H1 (cell line): ENCODE measurements around the gene NAXE. TPM values are rescaled to one million over a fixed set of nuclear protein-coding genes. Genes with fewer than 3 reads are reported as not detected.
A peak's percentile ranks its signal among the peaks of the same experiment; 100 is the strongest.

Experiments used
- CTCF ChIA-PET: fragments of 300-600 bp; sonication (Branson Sonifier 250); formaldehyde crosslinking; loops from one replicate; lab custom pipeline; 2021; ENCODE audit not compliant: partially characterized antibody; lab: Charles Lee
- POLR2A ChIA-PET: fragments of 300-600 bp; sonication (Branson Sonifier 250); formaldehyde crosslinking; loops from one replicate; lab custom pipeline; 2021; ENCODE audit warnings: inconsistent platforms; ENCODE audit not compliant: partially characterized antibody; lab: Charles Lee
- DNase-seq, 2 experiments: peaks; one replicate each; pipeline versions ENCODE4 v3.0.0 to v3.0.0-alpha.2; 2010 to 2022; ENCODE audit warnings: low spot score in 2 of 2, low read depth in 1 of 2, mixed read lengths in 1 of 2
- FAIRE-seq: peaks from 2 replicates; lab custom pipeline; 2011; peaks lifted over from hg19 to GRCh38; lab: Jason Lieb, UNC
- H2AFZ ChIP-seq: 2 replicates; pipeline ENCODE4 v1.8.1; 2012; ENCODE audit warnings: low read length, inconsistent platforms
- H2AK5ac ChIP-seq: 2 replicates; pipeline ENCODE4 v1.6.1; 2013; ENCODE audit warnings: low read depth, low read length
- H2BK120ac ChIP-seq: replicated peaks from 2 replicates; pipeline ENCODE3; 2013; ENCODE audit warnings: low read depth, low read length, inconsistent platforms
- H2BK12ac ChIP-seq: 2 replicates; pipeline ENCODE4 v1.6.1; 2013; ENCODE audit warnings: low read depth, low read length
- H2BK15ac ChIP-seq: 2 replicates; pipeline ENCODE4 v1.6.1; 2013; ENCODE audit warnings: low read length
- H2BK20ac ChIP-seq: 2 replicates; pipeline ENCODE4 v1.6.1; 2013; ENCODE audit warnings: low read length
- H2BK5ac ChIP-seq: 2 replicates; pipeline ENCODE4 v1.6.1; 2013; ENCODE audit warnings: low read depth, low read length
- H3K14ac ChIP-seq: 2 replicates; pipeline ENCODE4 v1.6.1; 2013; ENCODE audit warnings: inconsistent platforms; ENCODE audit not compliant: insufficient read length
- H3K18ac ChIP-seq: 2 replicates; pipeline ENCODE4 v1.6.1; 2013; ENCODE audit warnings: low read length; ENCODE audit errors: extremely low read depth
- H3K23ac ChIP-seq: 2 replicates; pipeline ENCODE4 v1.6.1; 2013; ENCODE audit warnings: inconsistent platforms; ENCODE audit not compliant: insufficient read length
- H3K23me2 ChIP-seq: 2 replicates; pipeline ENCODE4 v1.6.1; 2013; ENCODE audit warnings: low read depth, low read length
- H3K27ac ChIP-seq: 2 replicates; pipeline ENCODE4 v1.6.1; 2011; ENCODE audit warnings: low read depth, low read length, inconsistent platforms
- H3K27me3 ChIP-seq, 4 experiments: replicated peaks in 1 of 4; 1 replicate in 1 of 4; 2 replicates in 3 of 4; pipeline versions ENCODE4 v1.6.1 to v1.8.1; 2011 to 2013; ENCODE audit warnings: low read length in 3 of 4, mild to moderate bottlenecking in 3 of 4, inconsistent platforms in 2 of 4, mixed read lengths in 2 of 4, moderate library complexity in 1 of 4; ENCODE audit not compliant: control insufficient read depth in 3 of 4, insufficient read depth in 3 of 4; ENCODE audit errors: extremely low read depth in 1 of 4
- H3K36me3 ChIP-seq, 4 experiments: 2 replicates each; pipeline versions ENCODE4 v1.6.1 to v1.8.1; 2011 to 2013; ENCODE audit warnings: mild to moderate bottlenecking in 4 of 4, low read length in 3 of 4, moderate library complexity in 2 of 4, control low read depth in 1 of 4, inconsistent platforms in 1 of 4; ENCODE audit not compliant: insufficient read depth in 4 of 4, control insufficient read depth in 2 of 4
- H3K4ac ChIP-seq: replicated peaks from 2 replicates; pipeline ENCODE3; 2013; ENCODE audit warnings: low read length, low read depth, mixed read lengths, inconsistent platforms; ENCODE audit not compliant: insufficient read length
- H3K4me1 ChIP-seq, 4 experiments: replicated peaks in 1 of 4; 1 replicate in 1 of 4; 2 replicates in 3 of 4; pipeline versions ENCODE4 v1.6.1 to v1.8.1; 2011 to 2013; ENCODE audit warnings: low read length in 3 of 4, inconsistent platforms in 2 of 4, mixed read lengths in 1 of 4; ENCODE audit not compliant: insufficient read depth in 4 of 4, control insufficient read depth in 3 of 4
- H3K4me2 ChIP-seq, 2 experiments: 2 replicates each; pipeline versions ENCODE4 v1.6.1 to v1.8.1; 2011 to 2013; ENCODE audit warnings: low read depth in 2 of 2, low read length in 2 of 2, control low read depth in 1 of 2, inconsistent platforms in 1 of 2, mild to moderate bottlenecking in 1 of 2; ENCODE audit not compliant: insufficient read depth in 1 of 2
- H3K4me3 ChIP-seq, 4 experiments: fragments of 200-600, 300-600 bp in 1 of 4; sonication (generic), shearing (Covaris generic), sonication (Bioruptor Twin) in 1 of 4; 2 replicates each; pipeline versions ENCODE4 v1.5.1 to v1.8.1; 2011 to 2016; ENCODE audit warnings: low read length in 4 of 4, low read depth in 3 of 4, control low read depth in 2 of 4, inconsistent platforms in 2 of 4, mild to moderate bottlenecking in 2 of 4, mixed read lengths in 1 of 4, moderate library complexity in 1 of 4; ENCODE audit not compliant: insufficient read depth in 2 of 4; ENCODE audit errors: extremely low read depth in 1 of 4
- H3K56ac ChIP-seq: replicated peaks from 2 replicates; pipeline ENCODE3; 2013; ENCODE audit warnings: low read depth, mild to moderate bottlenecking, mixed read lengths, low read length, inconsistent platforms; ENCODE audit not compliant: insufficient read length
- H3K79me1 ChIP-seq: 2 replicates; pipeline ENCODE4 v1.6.1; 2013; ENCODE audit warnings: low read depth, low read length, control low read depth
- H3K79me2 ChIP-seq, 2 experiments: 2 replicates each; pipeline versions ENCODE4 v1.6.1 to v1.8.1; 2012 to 2013; ENCODE audit warnings: low read length in 2 of 2, mild to moderate bottlenecking in 2 of 2, inconsistent platforms in 1 of 2; ENCODE audit not compliant: insufficient read depth in 2 of 2, control insufficient read depth in 1 of 2
- H3K9ac ChIP-seq, 4 experiments: replicated peaks in 1 of 4; 1 replicate in 1 of 4; 2 replicates in 3 of 4; pipeline versions ENCODE4 v1.6.1 to v1.8.1; 2011 to 2013; ENCODE audit warnings: low read depth in 3 of 4, low read length in 3 of 4, control low read depth in 2 of 4, mild to moderate bottlenecking in 2 of 4, moderate library complexity in 2 of 4, inconsistent platforms in 1 of 4; ENCODE audit errors: extremely low read depth in 1 of 4
- H3K9me3 ChIP-seq, 2 experiments: 2 replicates each; pipeline versions ENCODE4 v1.6.1 to v1.8.1; 2012 to 2013; ENCODE audit warnings: mild to moderate bottlenecking in 2 of 2, moderate library complexity in 2 of 2, control low read depth in 1 of 2, inconsistent platforms in 1 of 2, low read depth in 1 of 2, low read length in 1 of 2, mixed read lengths in 1 of 2; ENCODE audit not compliant: insufficient read depth in 2 of 2
- H4K20me1 ChIP-seq, 2 experiments: replicated peaks in 1 of 2; 2 replicates each; pipeline versions ENCODE3 to v1.8.1; 2011 to 2013; ENCODE audit warnings: inconsistent platforms in 2 of 2, low read length in 2 of 2, mild to moderate bottlenecking in 1 of 2; ENCODE audit not compliant: insufficient read depth in 2 of 2, control insufficient read depth in 1 of 2
- H4K5ac ChIP-seq: 2 replicates; pipeline ENCODE4 v1.6.1; 2013; ENCODE audit warnings: low read length, low read depth, mixed read lengths, inconsistent platforms; ENCODE audit not compliant: insufficient read length
- H4K8ac ChIP-seq: 2 replicates; pipeline ENCODE4 v1.8.0; 2013; ENCODE audit warnings: mild to moderate bottlenecking, moderate library complexity, low read length, inconsistent platforms; ENCODE audit not compliant: insufficient read depth; ENCODE audit errors: extremely low read depth
- H4K91ac ChIP-seq: replicated peaks from 2 replicates; pipeline ENCODE3; 2013; ENCODE audit warnings: low read length, mixed read lengths, inconsistent platforms; ENCODE audit not compliant: insufficient read length
- BCL11A ChIP-seq, 2 experiments: IDR thresholded peaks; one replicate each; pipeline ENCODE4 v1.6.1; 2011; ENCODE audit warnings: low read depth in 2 of 2, low read length in 2 of 2, mild to moderate bottlenecking in 2 of 2
- CTBP2 ChIP-seq: IDR thresholded peaks from 2 replicates; pipeline ENCODE4 v1.7.0; 2011; ENCODE audit warnings: borderline replicate concordance, mild to moderate bottlenecking, moderate library complexity, mixed read lengths, low read length; ENCODE audit not compliant: insufficient read depth, insufficient read length
- HDAC6 ChIP-seq: IDR thresholded peaks from one replicate; pipeline ENCODE4 v1.7.1; 2012; ENCODE audit warnings: low read depth, mild to moderate bottlenecking, inconsistent platforms, low read length, moderate library complexity
- KDM5A ChIP-seq: fragments of 200-600 bp; IDR thresholded peaks from 2 replicates; pipeline ENCODE4 v1.7.1; 2012; ENCODE audit warnings: mild to moderate bottlenecking, low read length, inconsistent platforms, mixed read lengths
- RAD21 ChIP-seq, 2 experiments: IDR thresholded peaks in 1 of 2; conservative IDR thresholded peaks in 1 of 2; 2 replicates each; pipeline ENCODE4 v1.6.1; 2011; ENCODE audit warnings: low read depth in 2 of 2, low read length in 2 of 2, improper control_type of control experiment in 1 of 2, inconsistent platforms in 1 of 2, mild to moderate bottlenecking in 1 of 2, moderate library complexity in 1 of 2
- RNF2 ChIP-seq: fragments of 200-900, 300-1000 bp; sonication (generic); IDR thresholded peaks from 2 replicates; pipeline ENCODE4 v1.7.1; 2016; ENCODE audit warnings: borderline replicate concordance, low read depth, mild to moderate bottlenecking, antibody characterized with exemption, low read length; ENCODE audit not compliant: poor library complexity, severe bottlenecking; ENCODE audit errors: missing control alignments
- SP2 ChIP-seq: IDR thresholded peaks from 2 replicates; pipeline ENCODE4 v1.6.1; 2012; ENCODE audit warnings: mild to moderate bottlenecking, low read length, inconsistent platforms
- WGBS, 2 experiments: shearing (Covaris generic) in 1 of 2; methylation state at CpG; one replicate each; pipeline versions ENCODE4 v1.1.6 to v1.1.7; 2013 to 2015; ENCODE audit warnings: low lambda C conversion rate in 2 of 2, mixed read lengths in 2 of 2, inconsistent platforms in 1 of 2, low coverage in 1 of 2, missing lambda C conversion rate in 1 of 2; ENCODE audit not compliant: insufficient replicate concordance in 2 of 2, insufficient coverage in 1 of 2, insufficient read length in 1 of 2; ENCODE audit errors: extremely low coverage in 1 of 2, missing lambda C conversion rate in 1 of 2; 5-methylcytosine and 5-hydroxymethylcytosine counted together
- polyA plus RNA-seq, 7 experiments: library from polyadenylated mRNA; depleted of rRNA in 3 of 7; stranded (reverse) in 5 of 7; unstranded in 2 of 7; fragments of >200 nt in 5 of 7; fragments of 200-250 nt in 2 of 7; gene quantifications; 1 replicate in 5 of 7; 2 replicates in 1 of 7; 4 replicates in 1 of 7; pipeline versions ENCODE4 v1.2.1 to v1.2.3, GENCODE V29; 2011 to 2013; ENCODE audit warnings: missing spikeins in 2 of 7, mixed read lengths in 2 of 7
- total RNA-seq: library from RNA; stranded (reverse); fragmentation: NEBNext Ultra II Directional; extraction: Animal tissue kit (Norgen Biotek cat#: 25700); gene quantifications from 2 replicates; pipeline ENCODE4 v1.2.1, GENCODE V29; 2021
- TF ChIP-seq, protein P1 (sequence below): IDR thresholded peaks from 2 replicates; pipeline ENCODE4 v1.6.1; 2012; ENCODE audit warnings: low read length, inconsistent platforms

NAXE gene
- total and polyA plus RNA-seq, 2 of the 8 experiments (the other 6 are each of a cell fraction or from before 2014, with no cell fraction given): 73.1 to 74.3 TPM

- H3K23me2 ChIP-seq: peaks cover 20% of the 10 kb centered on the region; the same call in 1 of the 2 replicates
- no peak overlapping the region for H2AFZ ChIP-seq
- peak overlapping the region; percentile 81 to 99 for H3K4me2 ChIP-seq
- FAIRE-seq (no peak), DNase-seq (peak in 1 of 2 experiments; percentile 84)
- H2BK15ac ChIP-seq: no peak overlapping the region; the same call in 1 of the 2 replicates
- H2BK12ac ChIP-seq: no peak overlapping the region
- no peak overlapping the region for H3K4ac ChIP-seq
- H3K4me3 ChIP-seq: peak overlapping the region; percentile 44 to 71 (median 46)
- no peak overlapping the region for H2BK120ac ChIP-seq
- no peak overlapping the region for H2BK5ac ChIP-seq
- no peaks in the 10 kb centered on the region for H3K79me2 ChIP-seq
- 2% methylated on average over 31 of the region's 45 CpGs; no CpG with 5 or more reads in 1 of the 2 experiments for WGBS, 2 experiments
- H3K14ac ChIP-seq: no peak overlapping the region
- no peak overlapping the region for H4K91ac ChIP-seq
- no peak overlapping the region for H3K23ac ChIP-seq
- H4K5ac ChIP-seq: no peak overlapping the region
- POLR2A ChIA-PET: interaction anchor here (1.3 to 5.8 kb wide), 3 partner anchors 35 to 80 kb away, joined by 3 to 46 read pairs (median 19); partner anchors contain the start of gene NES
- no peak overlapping the region for H3K27ac ChIP-seq
- CTCF ChIA-PET: interaction anchor here (0.5 to 43.0 kb wide), 16 partner anchors 9 to 201 kb away, joined by 3 to 868 read pairs (median 11); partner anchors contain the start of genes BCAN, CRABP2 and NES
- no peak overlapping the region for H2AK5ac ChIP-seq
- H3K27me3 ChIP-seq: peaks cover 31 to 50% (median 38%) of the 10 kb centered on the region in 4 experiments
- H3K4me1 ChIP-seq: peaks cover 0 to 9% (median 2%) of the 10 kb centered on the region in 4 experiments; a peak in 5 of 7 replicates
- H2BK20ac ChIP-seq: no peak overlapping the region
- no peaks in the 10 kb centered on the region for H3K79me1 ChIP-seq
- H3K36me3 ChIP-seq: no peaks in the 10 kb centered on the region; a peak in 1 of 8 replicates
- peaks cover 0 to 1% of the 10 kb centered on the region in 2 experiments for H4K20me1 ChIP-seq
- H3K56ac ChIP-seq: no peak overlapping the region
- H3K9ac ChIP-seq: peak overlapping the region in 1 of 4 experiments; percentile 43; a peak in 1 of 7 replicates
- no peaks in the 10 kb centered on the region for H3K9me3 ChIP-seq
- peak overlapping the region; percentile 77; the same call in 1 of the 2 replicates for H4K8ac ChIP-seq
- peak overlapping the region; percentile 78 for H3K18ac ChIP-seq
- TF ChIP-seq CTBP2 (no peak), RNF2 (peak; percentile 51), KDM5A (no peak), SP2 (no peak), HDAC6 (no peak), BCL11A (IDR thresholded peaks at IDR 0.05; ENCODE audit: low read depth in 2 of 2, low read length in 2 of 2) (no peak), RAD21 (IDR thresholded peaks at IDR 0.05 in 1 of 2, conservative IDR thresholded peaks at IDR 0.05 in 1 of 2; ENCODE audit: low read depth in 2 of 2, low read length in 2 of 2) (peak; percentile 77 to 81)
- TF ChIP-seq, protein P1, sequence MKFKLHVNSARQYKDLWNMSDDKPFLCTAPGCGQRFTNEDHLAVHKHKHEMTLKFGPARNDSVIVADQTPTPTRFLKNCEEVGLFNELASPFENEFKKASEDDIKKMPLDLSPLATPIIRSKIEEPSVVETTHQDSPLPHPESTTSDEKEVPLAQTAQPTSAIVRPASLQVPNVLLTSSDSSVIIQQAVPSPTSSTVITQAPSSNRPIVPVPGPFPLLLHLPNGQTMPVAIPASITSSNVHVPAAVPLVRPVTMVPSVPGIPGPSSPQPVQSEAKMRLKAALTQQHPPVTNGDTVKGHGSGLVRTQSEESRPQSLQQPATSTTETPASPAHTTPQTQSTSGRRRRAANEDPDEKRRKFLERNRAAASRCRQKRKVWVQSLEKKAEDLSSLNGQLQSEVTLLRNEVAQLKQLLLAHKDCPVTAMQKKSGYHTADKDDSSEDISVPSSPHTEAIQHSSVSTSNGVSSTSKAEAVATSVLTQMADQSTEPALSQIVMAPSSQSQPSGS: no peak
Measured at GRCh38 chr1:156625436-156626078, 34.0 kb downstream of the NAXE start.
